Naive thymus-derived CD4-positive, alpha-beta T cell (primary cell): Measurements from ENCODE around the gene OGFR. TPM values are rescaled to one million over a fixed set of nuclear protein-coding genes. Genes with fewer than 3 reads are reported as not detected.

Experiments used
- ATAC-seq: fragments of 150-1000 bp; cut with Tn5 transposase; 2 replicates; pipeline ENCODE4 v1.10.0; 2021; ENCODE audit warnings: mild to moderate bottlenecking, moderate library complexity
- CTCF ChIA-PET: fragments of 350-600 bp; sonication (Branson Sonifier 250); formaldehyde crosslinking; loops from one replicate; lab custom pipeline; 2021; ENCODE audit warnings: antibody characterized with exemption; lab: Charles Lee
- POLR2A ChIA-PET: fragments of 350-600 bp; sonication (Branson Sonifier 250); formaldehyde crosslinking; loops from one replicate; lab custom pipeline; 2021; ENCODE audit warnings: antibody characterized with exemption, inconsistent platforms; lab: Charles Lee
- DNase-seq, 9 donors: peaks; one replicate each; pipeline versions ENCODE4 v3.0.0 to v3.0.0-alpha.2; 2020 to 2022; ENCODE audit warnings: mixed read lengths in 1 of 9
- H3K27ac ChIP-seq: one replicate; pipeline ENCODE4 v1.7.0; 2013; ENCODE audit warnings: mild to moderate bottlenecking, low read depth, low read length, moderate library complexity
- H3K27me3 ChIP-seq, 2 donors: one replicate each; pipeline ENCODE4 v1.7.0; 2013; ENCODE audit warnings: low read length in 2 of 2, mild to moderate bottlenecking in 2 of 2, moderate library complexity in 2 of 2; ENCODE audit not compliant: control insufficient read depth in 2 of 2, insufficient read depth in 2 of 2
- H3K36me3 ChIP-seq, 3 experiments: 1 replicate in 2 of 3; 2 replicates in 1 of 3; pipeline ENCODE4 v1.7.0; 2013; ENCODE audit warnings: low read length in 3 of 3, mild to moderate bottlenecking in 3 of 3, moderate library complexity in 1 of 3; ENCODE audit not compliant: insufficient read depth in 3 of 3, control insufficient read depth in 2 of 3
- H3K4me1 ChIP-seq, 2 donors: one replicate each; pipeline ENCODE4 v1.7.0; 2013; ENCODE audit warnings: low read length in 2 of 2, mild to moderate bottlenecking in 2 of 2, moderate library complexity in 1 of 2; ENCODE audit not compliant: control insufficient read depth in 2 of 2, insufficient read depth in 2 of 2
- H3K4me3 ChIP-seq: 2 replicates; pipeline ENCODE4 v1.7.0; 2013; ENCODE audit warnings: mild to moderate bottlenecking, low read length
- H3K9me3 ChIP-seq, 3 experiments: 1 replicate in 2 of 3; 2 replicates in 1 of 3; pipeline ENCODE4 v1.7.0; 2013; ENCODE audit warnings: low read length in 3 of 3; ENCODE audit not compliant: control insufficient read depth in 2 of 3
- H3K27ac Mint-ChIP-seq, 9 donors: one replicate each; pipeline ENCODE4 v1.8.0; 2020 to 2022; ENCODE audit warnings: mixed read lengths in 9 of 9, mild to moderate bottlenecking in 8 of 9, moderate library complexity in 5 of 9, inconsistent platforms in 2 of 9
- H3K27me3 Mint-ChIP-seq, 5 donors: one replicate each; pipeline ENCODE4 v1.8.0; 2021 to 2022; ENCODE audit warnings: mixed read lengths in 5 of 5, mild to moderate bottlenecking in 1 of 5
- H3K36me3 Mint-ChIP-seq, 5 donors: one replicate each; pipeline ENCODE4 v1.8.0; 2020 to 2022; ENCODE audit warnings: mixed read lengths in 5 of 5, mild to moderate bottlenecking in 3 of 5, inconsistent platforms in 1 of 5
- H3K4me1 Mint-ChIP-seq, 7 donors: one replicate each; pipeline ENCODE4 v1.8.0; 2020 to 2022; ENCODE audit warnings: mixed read lengths in 7 of 7, mild to moderate bottlenecking in 3 of 7, inconsistent platforms in 1 of 7
- H3K4me3 Mint-ChIP-seq, 10 donors: one replicate each; pipeline ENCODE4 v1.8.0; 2020 to 2022; ENCODE audit warnings: mild to moderate bottlenecking in 10 of 10, mixed read lengths in 10 of 10, moderate library complexity in 6 of 10, inconsistent platforms in 2 of 10
- H3K9me3 Mint-ChIP-seq, 11 donors: one replicate each; pipeline ENCODE4 v1.8.0; 2020 to 2022; ENCODE audit warnings: mixed read lengths in 11 of 11, mild to moderate bottlenecking in 4 of 11, inconsistent platforms in 1 of 11, moderate library complexity in 1 of 11
- intact Hi-C, 2 donors: fragments of 100-400 bp; cut with micrococcal nuclease; formaldehyde crosslinking; loops; one replicate each; pipeline ENCODE4 v1.15.1; 2023
- polyA plus RNA-seq, 2 donors: library from polyadenylated mRNA; unstranded; fragments of 300-500 nt; fragmentation: Illumina TruSeq; gene quantifications; one replicate each; pipeline ENCODE4 v1.2.3, GENCODE V29; 2021
- total RNA-seq, 6 experiments: library from RNA in 5 of 6; stranded (reverse) in 5 of 6; gene quantifications; 1 replicate in 5 of 6; 2 replicates in 1 of 6; pipeline ENCODE4 v1.2.3 and lab custom pipeline; 2021 to 2026

Gene OGFR
- total RNA-seq, result 10 to 100 TPM; 52.3 to 82.7 (median 70.5) TPM
- 10 to 100 TPM; 34.5 to 69.6 TPM for polyA plus RNA-seq
- total RNA-seq (lab: John Stamatoyannopoulos, UW), result 96.5 reads per million, percentile 84 among the genes with 10 or more reads in this experiment

GRCh38 chr20:62804627-62805154 is at the start of gene OGFR:
TSS of gene OGFR (plus strand) at chr20:62804835. CDS start at chr20:62804860, 25 bp downstream.
- peak within 1 kb of the TSS; percentile 75 to 99 (median 97) for H3K4me3 Mint-ChIP-seq
- H3K4me1 Mint-ChIP-seq, result peaks cover 16 to 41% (median 25%) of the 10 kb centered on the region in 7 donors
- H3K9me3 ChIP-seq, result no peaks in the 10 kb centered on the region
- H3K27ac Mint-ChIP-seq, result peak within 1 kb of the TSS; percentile 87 to 99 (median 97)
- peaks cover 16 to 30% of the 10 kb centered on the region in 2 donors for H3K4me1 ChIP-seq
- peaks cover 0 to 5% (median 4%) of the 10 kb centered on the region in 5 donors for H3K36me3 Mint-ChIP-seq
- ChIA-PET POLR2A (interaction anchor here (1.0 to 5.1 kb wide), 3 partner anchors 10 to 153 kb away, joined by 3 to 65 read pairs (median 8); partner anchors contain the start of gene MRGBP), CTCF (interaction anchor here (1.8 kb wide), 1 partner anchor 305 kb away, joined by 4 read pairs; no protein-coding TSS in a partner anchor)
- peaks cover 7 to 52% (median 15%) of the 10 kb centered on the region in 3 experiments for H3K36me3 ChIP-seq
- peak within 1 kb of the TSS; percentile 88 for H3K27ac ChIP-seq
- peak; percentile 76 for ATAC-seq
- DNase-seq, result peak; percentile 57 to 77 (median 72)
- H3K4me3 ChIP-seq, result peak within 1 kb of the TSS; percentile 68
- H3K27me3 ChIP-seq, result no peaks in the 10 kb centered on the region
- intact Hi-C loops, result loop anchor here (1.0 to 5.0 kb wide), 7 partner anchors 10 to 468 kb away; partner anchors contain the start of genes ARFGAP1 (in 1 of the 2), BHLHE23 (in 1 of the 2), SLCO4A1 (in 1 of the 2) and TCFL5 (in 1 of the 2)
- H3K9me3 Mint-ChIP-seq, result no peaks in the 10 kb centered on the region
- no peaks in the 10 kb centered on the region for H3K27me3 Mint-ChIP-seq

- DNase-seq (no peak), ATAC-seq (no peak)
- Mint-ChIP-seq H3K27ac (no peak overlapping the region), H3K4me1 (peaks cover 0 to 11% (median 0%) of the 10 kb centered on the region in 7 donors), H3K36me3 (no peaks in the 10 kb centered on the region), H3K4me3 (no peak overlapping the region), H3K9me3 (peaks cover 0 to 6% (median 0%) of the 10 kb centered on the region in 11 donors), H3K27me3 (peaks cover 0 to 38% (median 7%) of the 10 kb centered on the region in 5 donors)
- CTCF ChIA-PET, result no interaction called here
- POLR2A ChIA-PET, result no interaction called here
- Histone ChIP-seq H3K27ac (no peak overlapping the region), H3K4me1 (no peaks in the 10 kb centered on the region), H3K9me3 (no peaks in the 10 kb centered on the region), H3K27me3 (no peaks in the 10 kb centered on the region), H3K4me3 (no peak overlapping the region), H3K36me3 (no peaks in the 10 kb centered on the region)
- intact Hi-C loops, result no loop called here
Observed at GRCh38 chr20:62754991-62755356, 49.7 kb upstream of the OGFR start.

GRCh38 chr20:62755817-62756724 is 48.6 kb upstream of the OGFR start:
- Mint-ChIP-seq H3K27ac (no peak overlapping the region), H3K4me1 (peaks cover 0 to 11% (median 0%) of the 10 kb centered on the region in 7 donors), H3K27me3 (peaks cover 0 to 35% (median 4%) of the 10 kb centered on the region in 5 donors), H3K4me3 (peak overlapping the region in 1 of 10 donors; percentile 23), H3K9me3 (peaks cover 0 to 6% (median 0%) of the 10 kb centered on the region in 11 donors), H3K36me3 (no peaks in the 10 kb centered on the region)
- no peaks in the 10 kb centered on the region for H3K4me1 ChIP-seq
- H3K4me3 ChIP-seq, result no peak overlapping the region
- ATAC-seq, result no peak
- no peaks in the 10 kb centered on the region for H3K27me3 ChIP-seq
- CTCF ChIA-PET, result interaction anchor here (0.9 kb wide), 1 partner anchor 35 kb away, joined by 3 read pairs; no protein-coding TSS in a partner anchor
- no peaks in the 10 kb centered on the region for H3K36me3 ChIP-seq
- no peak overlapping the region for H3K27ac ChIP-seq
- intact Hi-C loops, result no loop called here
- POLR2A ChIA-PET, result no interaction called here
- H3K9me3 ChIP-seq, result no peaks in the 10 kb centered on the region
- no peak for DNase-seq

GRCh38 chr20:62758226-62758912 is 46.3 kb upstream of the OGFR start:
- CTCF ChIA-PET, result no interaction called here

GRCh38 chr20:62759981-62760431 is 44.6 kb upstream of the OGFR start:
- ATAC-seq (peak; percentile 68), DNase-seq (no peak)
- H3K27me3 Mint-ChIP-seq, result peaks cover 0 to 22% (median 4%) of the 10 kb centered on the region in 5 donors
- POLR2A ChIA-PET, result no interaction called here
- no peaks in the 10 kb centered on the region for H3K36me3 Mint-ChIP-seq
- Histone ChIP-seq H3K4me1 (no peaks in the 10 kb centered on the region), H3K27ac (no peak overlapping the region), H3K9me3 (no peaks in the 10 kb centered on the region), H3K36me3 (no peaks in the 10 kb centered on the region), H3K27me3 (no peaks in the 10 kb centered on the region), H3K4me3 (no peak overlapping the region)
- CTCF ChIA-PET, result no interaction called here
- intact Hi-C loops, result no loop called here
- peaks cover 0 to 11% (median 0%) of the 10 kb centered on the region in 7 donors for H3K4me1 Mint-ChIP-seq
- H3K9me3 Mint-ChIP-seq, result peaks cover 0 to 4% (median 0%) of the 10 kb centered on the region in 11 donors
- no peak overlapping the region for H3K4me3 Mint-ChIP-seq
- peak overlapping the region in 1 of 9 donors; percentile 54 for H3K27ac Mint-ChIP-seq

More at GRCh38 chr20:62758226-62758912, 46.3 kb upstream of the OGFR start:
- intact Hi-C loops, result no loop called here
- Histone ChIP-seq H3K27ac (no peak overlapping the region), H3K36me3 (no peaks in the 10 kb centered on the region), H3K4me3 (no peak overlapping the region), H3K9me3 (no peaks in the 10 kb centered on the region), H3K27me3 (no peaks in the 10 kb centered on the region), H3K4me1 (no peaks in the 10 kb centered on the region)
- no peak for DNase-seq
- peak overlapping the region in 1 of 9 donors; percentile 91 for H3K27ac Mint-ChIP-seq
- no peak overlapping the region for H3K4me3 Mint-ChIP-seq
- H3K4me1 Mint-ChIP-seq, result peaks cover 0 to 11% (median 0%) of the 10 kb centered on the region in 7 donors
- no peak for ATAC-seq
- H3K36me3 Mint-ChIP-seq, result no peaks in the 10 kb centered on the region
- peaks cover 0 to 5% (median 0%) of the 10 kb centered on the region in 11 donors for H3K9me3 Mint-ChIP-seq
- peaks cover 0 to 26% (median 4%) of the 10 kb centered on the region in 5 donors for H3K27me3 Mint-ChIP-seq
- POLR2A ChIA-PET, result no interaction called here

GRCh38 chr20:62760471-62760855 is 44.2 kb upstream of the OGFR start:
- peaks cover 0 to 22% (median 4%) of the 10 kb centered on the region in 5 donors for H3K27me3 Mint-ChIP-seq
- H3K4me1 ChIP-seq, result no peaks in the 10 kb centered on the region
- ChIA-PET CTCF (no interaction called here), POLR2A (no interaction called here)
- no peaks in the 10 kb centered on the region for H3K36me3 ChIP-seq
- ATAC-seq, result no peak
- H3K27ac Mint-ChIP-seq, result no peak overlapping the region
- no peak overlapping the region for H3K4me3 ChIP-seq
- DNase-seq, result no peak
- peaks cover 0 to 11% (median 0%) of the 10 kb centered on the region in 7 donors for H3K4me1 Mint-ChIP-seq
- no peak overlapping the region for H3K4me3 Mint-ChIP-seq
- H3K9me3 ChIP-seq, result no peaks in the 10 kb centered on the region
- intact Hi-C loops, result no loop called here
- H3K9me3 Mint-ChIP-seq, result peaks cover 0 to 4% (median 0%) of the 10 kb centered on the region in 11 donors
- H3K27me3 ChIP-seq, result no peaks in the 10 kb centered on the region
- H3K36me3 Mint-ChIP-seq, result no peaks in the 10 kb centered on the region
- no peak overlapping the region for H3K27ac ChIP-seq
